HUES48 (cell line): ENCODE results near the gene NDUFA6.
A peak's percentile ranks its signal among the peaks of the same experiment; 100 is the strongest.
"Not testable (repeated sequence)": the region's sequence is repeated elsewhere in the genome, so short reads cannot be mapped to it uniquely, and the experiment has no call there.

Experiments used
- H3K27ac ChIP-seq: one replicate; pipeline ENCODE4 v1.7.0; 2013; ENCODE audit warnings: low read depth, low read length, inconsistent platforms
- H3K27me3 ChIP-seq: 2 replicates; pipeline ENCODE4 v1.6.1; 2013; ENCODE audit warnings: mild to moderate bottlenecking, low read length; ENCODE audit not compliant: control insufficient read depth, insufficient read depth
- H3K36me3 ChIP-seq: 2 replicates; pipeline ENCODE4 v1.6.1; 2013; ENCODE audit warnings: low read length; ENCODE audit not compliant: control insufficient read depth, insufficient read depth
- H3K4me1 ChIP-seq: 2 replicates; pipeline ENCODE4 v1.6.1; 2013; ENCODE audit warnings: mild to moderate bottlenecking, low read length; ENCODE audit not compliant: control insufficient read depth, insufficient read depth
- H3K4me3 ChIP-seq: 2 replicates; pipeline ENCODE4 v1.5.1; 2013; ENCODE audit warnings: mild to moderate bottlenecking, low read depth, low read length
- H3K9ac ChIP-seq: 2 replicates; pipeline ENCODE4 v1.6.1; 2013; ENCODE audit warnings: mild to moderate bottlenecking, low read depth, low read length, moderate library complexity
- H3K9me3 ChIP-seq: 2 replicates; pipeline ENCODE4 v1.6.1; 2013; ENCODE audit warnings: low read length; ENCODE audit not compliant: control insufficient read depth, insufficient read depth

The NDUFA6 gene

GRCh38 chr22:42090596-42091454 is at the start of gene NDUFA6:
Gene NDUFA6, minus strand, starts transcription at chr22:42090772. Its CDS starts 28 bp downstream, at chr22:42090744.
- Histone ChIP-seq H3K4me3 (peak within 1 kb of the TSS; percentile 82), H3K4me1 (no peaks in the 10 kb centered on the region), H3K27me3 (no peaks in the 10 kb centered on the region), H3K9me3 (no peaks in the 10 kb centered on the region), H3K9ac (peak within 1 kb of the TSS; percentile 92), H3K27ac (peak within 1 kb of the TSS; percentile 99), H3K36me3 (peaks cover 20% of the 10 kb centered on the region)

- H3K4me3 ChIP-seq, H3K36me3 ChIP-seq, H3K4me1 ChIP-seq, H3K27me3 ChIP-seq, H3K9ac ChIP-seq, H3K27ac ChIP-seq, H3K9me3 ChIP-seq: not testable (repeated sequence)
These were observed 49.6 kb upstream of the NDUFA6 start for GRCh38 chr22:42140153-42140552.

- H3K9me3 ChIP-seq, H3K27ac ChIP-seq: not testable (repeated sequence)
These were observed 48.9 kb upstream of the NDUFA6 start for GRCh38 chr22:42139508-42139907.

GRCh38 chr22:42138972-42139371 is 48.4 kb upstream of the NDUFA6 start:
- no peaks in the 10 kb centered on the region for H3K36me3 ChIP-seq
- H3K9ac ChIP-seq = no peak overlapping the region
- H3K4me1 ChIP-seq = no peaks in the 10 kb centered on the region
- peaks cover 2% of the 10 kb centered on the region; the same call in 1 of the 2 replicates for H3K27me3 ChIP-seq
- no peaks in the 10 kb centered on the region; the same call in 1 of the 2 replicates for H3K9me3 ChIP-seq
- no peak overlapping the region for H3K27ac ChIP-seq
- H3K4me3 ChIP-seq = no peak overlapping the region

More at GRCh38 chr22:42139508-42139907, 48.9 kb upstream of the NDUFA6 start:
- H3K27me3 ChIP-seq, H3K4me1 ChIP-seq, H3K9ac ChIP-seq, H3K36me3 ChIP-seq, H3K4me3 ChIP-seq: not testable (repeated sequence)

GRCh38 chr22:42138122-42138770 is 47.7 kb upstream of the NDUFA6 start:
- Histone ChIP-seq H3K9ac (no peak overlapping the region), H3K27me3 (peaks cover 6% of the 10 kb centered on the region; the same call in 1 of the 2 replicates), H3K36me3 (no peaks in the 10 kb centered on the region), H3K4me1 (no peaks in the 10 kb centered on the region), H3K4me3 (no peak overlapping the region), H3K9me3 (no peaks in the 10 kb centered on the region; the same call in 1 of the 2 replicates), H3K27ac (no peak overlapping the region)

GRCh38 chr22:42135688-42136087 is 45.1 kb upstream of the NDUFA6 start:
- H3K27me3 ChIP-seq = peaks cover 10% of the 10 kb centered on the region; the same call in 1 of the 2 replicates
- H3K9me3 ChIP-seq, H3K36me3 ChIP-seq, H3K9ac ChIP-seq, H3K4me3 ChIP-seq, H3K27ac ChIP-seq, H3K4me1 ChIP-seq: not testable (repeated sequence)

- no peak overlapping the region for H3K9ac ChIP-seq
- no peak overlapping the region for H3K27ac ChIP-seq
These were observed 43.8 kb upstream of the NDUFA6 start for GRCh38 chr22:42134100-42135020.

GRCh38 chr22:42132457-42132856 is 41.9 kb upstream of the NDUFA6 start:
- Histone ChIP-seq H3K27me3 (peaks cover 10% of the 10 kb centered on the region; the same call in 1 of the 2 replicates), H3K27ac (no peak overlapping the region)

More at GRCh38 chr22:42134100-42135020, 43.8 kb upstream of the NDUFA6 start:
- Histone ChIP-seq H3K4me1 (no peaks in the 10 kb centered on the region), H3K4me3 (no peak overlapping the region), H3K36me3 (no peaks in the 10 kb centered on the region), H3K9me3 (no peaks in the 10 kb centered on the region; the same call in 1 of the 2 replicates), H3K27me3 (peaks cover 10% of the 10 kb centered on the region; the same call in 1 of the 2 replicates)

GRCh38 chr22:42131562-42131961 is 41.0 kb upstream of the NDUFA6 start:
- Histone ChIP-seq H3K27ac (no peak overlapping the region), H3K4me1 (no peaks in the 10 kb centered on the region), H3K9me3 (no peaks in the 10 kb centered on the region), H3K36me3 (no peaks in the 10 kb centered on the region), H3K27me3 (peaks cover 10% of the 10 kb centered on the region; the same call in 1 of the 2 replicates), H3K4me3 (no peak overlapping the region), H3K9ac (no peak overlapping the region)

More at GRCh38 chr22:42132457-42132856, 41.9 kb upstream of the NDUFA6 start:
- no peak overlapping the region for H3K9ac ChIP-seq
- no peaks in the 10 kb centered on the region for H3K4me1 ChIP-seq
- no peaks in the 10 kb centered on the region for H3K9me3 ChIP-seq
- no peaks in the 10 kb centered on the region for H3K36me3 ChIP-seq
- H3K4me3 ChIP-seq = no peak overlapping the region

GRCh38 chr22:42130639-42131431 is 40.3 kb upstream of the NDUFA6 start, which contains the start of gene CYP2D6:
Gene CYP2D6, minus strand, starts transcription at chr22:42130810. Its CDS starts 19 bp downstream, at chr22:42130791.
- H3K4me1 ChIP-seq, H3K4me3 ChIP-seq, H3K9ac ChIP-seq, H3K27ac ChIP-seq, H3K36me3 ChIP-seq, H3K9me3 ChIP-seq: not testable (repeated sequence)
- H3K27me3 ChIP-seq = peaks cover 10% of the 10 kb centered on the region; the same call in 1 of the 2 replicates
